ENCODE data around the gene HEMGN.
A peak's percentile ranks its signal among the peaks of the same experiment; 100 is the strongest.

Gene HEMGN

GRCh38 chr9:97928986-97929604 lies 8.9 kb downstream of the HEMGN start:
- no peak for DNase-seq

GRCh38 chr9:97925497-97926334 lies 12.3 kb downstream of the HEMGN start:
- no peak for DNase-seq

GRCh38 chr9:97924386-97924785 lies 13.6 kb downstream of the HEMGN start:
- no peak for DNase-seq

GRCh38 chr9:97923529-97924108 lies 14.4 kb downstream of the HEMGN start:
- DNase-seq = peak; percentile 64

- DNase-seq = peak; percentile 97
Observed at GRCh38 chr9:97921959-97922724, 15.8 kb downstream of the HEMGN start, which contains the start of gene TRMO. Gene TRMO (minus strand): TSS chr9:97922500. CDS start chr9:97922493, 7 bp downstream.

- no peak for DNase-seq
Observed at GRCh38 chr9:97919217-97919813, 18.7 kb downstream of the HEMGN start.

GRCh38 chr9:97918611-97919010 lies 19.4 kb downstream of the HEMGN start:
- no peak for DNase-seq

- no peak for DNase-seq
Observed at GRCh38 chr9:97911970-97912369, 26.0 kb downstream of the HEMGN start.

- no peak for DNase-seq
Observed at GRCh38 chr9:97911528-97911927, 26.4 kb downstream of the HEMGN start.

- DNase-seq = no peak
Observed at GRCh38 chr9:97910357-97910756, 27.6 kb downstream of the HEMGN start.

GRCh38 chr9:97908705-97909104 lies 29.3 kb downstream of the HEMGN start:
- no peak for DNase-seq

- no peak for DNase-seq
Observed at GRCh38 chr9:97907632-97908031, 30.3 kb downstream of the HEMGN start.

GRCh38 chr9:97907046-97907445 lies 30.9 kb downstream of the HEMGN start:
- DNase-seq = no peak

GRCh38 chr9:97906236-97906831 lies 31.6 kb downstream of the HEMGN start:
- DNase-seq = no peak

GRCh38 chr9:97905228-97905627 lies 32.7 kb downstream of the HEMGN start:
- no peak for DNase-seq

GRCh38 chr9:97904725-97905124 lies 33.2 kb downstream of the HEMGN start:
- no peak for DNase-seq

GRCh38 chr9:97903177-97903576 lies 34.8 kb downstream of the HEMGN start:
- no peak for DNase-seq

- DNase-seq = no peak
Observed at GRCh38 chr9:97900738-97901565, 37.0 kb downstream of the HEMGN start.

- no peak for DNase-seq
Observed at GRCh38 chr9:97900103-97900737, 37.8 kb downstream of the HEMGN start.

- DNase-seq = peak; percentile 83
Observed at GRCh38 chr9:97895695-97896332, 42.2 kb downstream of the HEMGN start.
